Esophagus muscularis mucosa (tissue), 4 donors: ENCODE measurements around the gene CNKSR2. TPM values are rescaled to one million over a fixed set of nuclear protein-coding genes. Genes with fewer than 3 reads are reported as not detected.

Experiments
- DNase-seq: peaks from one replicate; pipeline ENCODE4 v3.0.0-alpha.2; 2017; ENCODE audit errors: extremely low spot score
- H3K27ac ChIP-seq, 4 donors: fragments of 200-600 bp; sonication (generic); replicated peaks in 1 of 4; 1 replicate in 3 of 4; 2 replicates in 1 of 4; pipeline ENCODE4 v1.5.1; 2016 to 2019; ENCODE audit warnings: mild to moderate bottlenecking in 1 of 4
- H3K27me3 ChIP-seq, 4 donors: fragments of 200-600 bp; sonication (generic); one replicate each; pipeline versions ENCODE4 v1.5.1 to v1.6.0; 2016 to 2019
- H3K36me3 ChIP-seq, 4 donors: fragments of 200-600 bp; sonication (generic); one replicate each; pipeline ENCODE4 v1.5.1; 2016 to 2019
- H3K4me1 ChIP-seq, 4 donors: fragments of 200-600 bp; sonication (generic); one replicate each; pipeline ENCODE4 v1.5.1; 2016 to 2019
- H3K4me3 ChIP-seq, 4 donors: fragments of 200-600 bp; sonication (generic); 1 replicate in 2 of 4; 2 replicates in 2 of 4; pipeline ENCODE4 v1.5.1; 2016 to 2019; ENCODE audit warnings: mild to moderate bottlenecking in 4 of 4, moderate library complexity in 1 of 4
- H3K9me3 ChIP-seq, 4 donors: fragments of 200-600 bp; sonication (generic); 1 replicate in 3 of 4; 2 replicates in 1 of 4; pipeline ENCODE4 v1.5.1; 2016 to 2019
- CTCF ChIP-seq, 3 experiments: fragments of 200-600 bp in 2 of 3; fragments of 450-650 bp in 1 of 3; sonication (generic) in 2 of 3; IDR thresholded peaks; one replicate each; pipeline ENCODE4 v1.5.1; 2017 to 2019; ENCODE audit warnings: antibody characterized with exemption in 3 of 3, mild to moderate bottlenecking in 2 of 3, moderate library complexity in 1 of 3
- EP300 ChIP-seq: sonication (generic); formaldehyde crosslinking; IDR thresholded peaks from one replicate; pipeline ENCODE4 v1.6.1; 2017; ENCODE audit warnings: antibody characterized with exemption
- POLR2A ChIP-seq: fragments of 450-650 bp; IDR thresholded peaks from one replicate; pipeline ENCODE4 v1.6.1; 2017; ENCODE audit warnings: antibody characterized with exemption, moderate library complexity, mild to moderate bottlenecking, low read depth
- POLR2AphosphoS5 ChIP-seq, 2 donors: sonication (generic); formaldehyde crosslinking; IDR thresholded peaks; one replicate each; pipeline ENCODE4 v1.6.1; 2017; ENCODE audit warnings: antibody characterized with exemption in 2 of 2
- WGBS: methylation state at CpG from one replicate; pipeline ENCODE4 v1.1.5; 2018; 5-methylcytosine and 5-hydroxymethylcytosine counted together
- intact Hi-C: fragments of 100-400 bp; cut with DNase I; formaldehyde crosslinking; loops from one replicate; pipeline ENCODE4 v1.15.1; 2023
- total RNA-seq, 4 donors: library from RNA; depleted of rRNA; stranded (reverse); fragments of >200 nt; gene quantifications; one replicate each; pipeline versions ENCODE4 v1.1.0 to v1.2.1, GENCODE V29; 2016

The CNKSR2 gene
- total RNA-seq, 4 donors from 2014 or later: 7.4 to 14.1 (median 9.6) TPM

GRCh38 chrX:21657318-21658151 is 283.3 kb downstream of the CNKSR2 start:
- 64% methylated on average over 12 of the region's 57 CpGs for WGBS

DNA sequence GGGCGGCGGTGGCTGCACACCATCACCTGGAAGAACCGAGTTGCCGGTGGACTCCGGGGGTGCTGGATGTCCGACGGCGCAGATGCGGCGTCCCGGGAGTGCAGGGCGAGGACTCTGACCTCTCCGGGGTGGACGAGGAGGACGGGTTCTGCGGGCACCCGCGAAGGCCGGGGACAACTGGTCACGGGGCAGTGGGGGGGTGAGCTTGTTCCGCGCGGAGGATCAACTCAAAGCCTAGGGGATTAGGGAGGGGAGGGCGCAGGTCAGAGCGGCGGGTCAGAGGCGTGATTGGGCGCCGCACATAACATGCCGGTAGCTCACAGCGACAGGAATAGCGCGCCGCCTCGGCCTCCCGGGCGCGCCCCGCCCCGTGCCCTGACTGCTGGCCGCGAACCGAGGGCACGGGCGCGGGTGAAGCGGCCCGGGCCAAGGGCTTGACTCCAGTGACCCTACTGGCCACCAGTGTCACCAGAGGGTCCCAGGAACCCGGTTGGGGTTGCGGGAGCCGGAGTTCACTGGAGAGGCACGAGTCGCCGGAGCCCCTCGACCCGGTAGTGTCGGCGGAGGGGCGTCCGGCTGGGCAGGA is 284.0 kb downstream of the CNKSR2 start, which contains the start of gene KLHL34:
Gene KLHL34 (minus strand): TSS at position 179 of the 586 bp plus-strand sequence. CDS start 542 bp downstream, outside the sequence.
- Histone ChIP-seq H3K27me3 (peaks cover 0 to 16% (median 0%) of the 10 kb centered on the region in 4 donors), H3K9me3 (no peaks in the 10 kb centered on the region), H3K4me3 (peak within 1 kb of the TSS; percentile 44 to 52 (median 45)), H3K36me3 (no peaks in the 10 kb centered on the region), H3K4me1 (peaks cover 0 to 14% (median 0%) of the 10 kb centered on the region in 4 donors), H3K27ac (no peak within 1 kb of the TSS)
- TF ChIP-seq EP300 (no peak), CTCF (IDR thresholded peaks at IDR 0.05) (no peak), POLR2A (no peak), POLR2AphosphoS5 (IDR thresholded peaks at IDR 0.05) (no peak)
- DNase-seq: no peak
- whole genome bisulfite sequencing: 60% methylated on average over 27 of the region's 60 CpGs
- intact Hi-C loops: no loop called here

More at GRCh38 chrX:21657318-21658151, 283.3 kb downstream of the CNKSR2 start:
- no peak for DNase-seq
- Histone ChIP-seq H3K4me3 (peak overlapping the region; percentile 44 to 52 (median 45)), H3K27ac (no peak overlapping the region), H3K9me3 (no peaks in the 10 kb centered on the region), H3K36me3 (no peaks in the 10 kb centered on the region), H3K4me1 (peaks cover 0 to 14% (median 0%) of the 10 kb centered on the region in 4 donors), H3K27me3 (peaks cover 0 to 16% (median 0%) of the 10 kb centered on the region in 4 donors)
- TF ChIP-seq POLR2AphosphoS5 (IDR thresholded peaks at IDR 0.05) (no peak), EP300 (no peak), POLR2A (no peak), CTCF (IDR thresholded peaks at IDR 0.05) (no peak)
- intact Hi-C loops: no loop called here

GRCh38 chrX:21658746-21659145 is 284.5 kb downstream of the CNKSR2 start:
- no peak for DNase-seq
- Histone ChIP-seq H3K27ac (no peak overlapping the region), H3K4me3 (peak overlapping the region; percentile 44 to 52 (median 45)), H3K4me1 (peaks cover 0 to 14% (median 0%) of the 10 kb centered on the region in 4 donors), H3K9me3 (no peaks in the 10 kb centered on the region), H3K27me3 (peaks cover 0 to 16% (median 0%) of the 10 kb centered on the region in 4 donors), H3K36me3 (no peaks in the 10 kb centered on the region)
- intact Hi-C loops: no loop called here
- no peak for TF ChIP-seq CTCF (IDR thresholded peaks at IDR 0.05)
- no peak for TF ChIP-seq EP300
- TF ChIP-seq POLR2A: no peak
- no peak for TF ChIP-seq POLR2AphosphoS5 (IDR thresholded peaks at IDR 0.05)
- 66% methylated on average over 16 of the region's 23 CpGs for WGBS

DNA sequence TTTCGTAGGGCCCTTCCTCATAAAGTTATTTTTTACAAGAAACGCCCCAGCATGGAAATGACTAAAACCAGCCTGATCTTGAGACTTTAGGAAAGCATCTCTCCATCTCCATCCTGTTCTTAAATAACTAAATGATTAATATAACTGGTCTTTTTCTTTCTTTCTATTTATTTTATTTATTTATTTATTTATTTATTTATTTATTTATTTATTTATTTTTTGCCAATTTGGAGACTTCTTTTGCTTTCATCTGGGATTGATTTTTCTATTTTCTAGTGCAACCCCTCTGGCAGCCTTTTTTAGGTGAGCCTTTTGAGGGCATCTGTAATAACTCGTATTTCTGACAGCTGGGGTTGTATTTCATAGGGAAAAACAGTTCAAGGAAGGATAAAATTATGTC is 285.1 kb downstream of the CNKSR2 start:
- no peaks in the 10 kb centered on the region for H3K36me3 ChIP-seq
- H3K9me3 ChIP-seq: no peaks in the 10 kb centered on the region
- DNase-seq: no peak
- no peak overlapping the region for H3K27ac ChIP-seq
- no peak overlapping the region for H3K4me3 ChIP-seq
- 74% methylated on average over 3 of the region's 3 CpGs for WGBS
- peaks cover 0 to 14% (median 0%) of the 10 kb centered on the region in 4 donors for H3K4me1 ChIP-seq
- intact Hi-C loops: no loop called here
- H3K27me3 ChIP-seq: peaks cover 0 to 16% (median 0%) of the 10 kb centered on the region in 4 donors
- no peak for TF ChIP-seq EP300
- no peak for TF ChIP-seq POLR2A
- no peak for TF ChIP-seq CTCF (IDR thresholded peaks at IDR 0.05)
- no peak for TF ChIP-seq POLR2AphosphoS5 (IDR thresholded peaks at IDR 0.05)
